Keratinocyte (primary cell): Measurements from ENCODE around the gene JAKMIP2. TPM values are rescaled to one million over a fixed set of nuclear protein-coding genes. Genes with fewer than 3 reads are reported as not detected.

ENCODE experiments used
- DNase-seq: peaks from one replicate; pipeline ENCODE4 v3.0.0-alpha.2; 2011; ENCODE audit warnings: low read depth, missing footprints, low spot score
- FAIRE-seq: peaks from 2 replicates; lab custom pipeline; 2011; peaks lifted over from hg19 to GRCh38; lab: Jason Lieb, UNC
- H2AFZ ChIP-seq: 2 replicates; pipeline ENCODE4 v1.6.0; 2012; ENCODE audit warnings: low read length, control low read depth, inconsistent platforms; ENCODE audit not compliant: control insufficient read depth
- H3K27ac ChIP-seq: 2 replicates; pipeline ENCODE4 v1.5.1; 2011; ENCODE audit warnings: low read length; ENCODE audit not compliant: control insufficient read depth, insufficient read depth
- H3K27me3 ChIP-seq: 3 replicates; pipeline ENCODE4 v1.6.0; 2011; ENCODE audit warnings: low read length; ENCODE audit not compliant: control insufficient read depth, insufficient read depth; ENCODE audit errors: extremely low read depth
- H3K36me3 ChIP-seq, 2 experiments: 2 replicates in 1 of 2; 3 replicates in 1 of 2; pipeline ENCODE4 v1.5.1; 2011; ENCODE audit warnings: low read length in 2 of 2, mild to moderate bottlenecking in 1 of 2; ENCODE audit not compliant: control insufficient read depth in 2 of 2, insufficient read depth in 2 of 2; ENCODE audit errors: extremely low read depth in 1 of 2
- H3K4me1 ChIP-seq: 3 replicates; pipeline ENCODE4 v1.5.1; 2011; ENCODE audit warnings: low read length; ENCODE audit not compliant: control insufficient read depth, insufficient read depth; ENCODE audit errors: extremely low read depth
- H3K4me2 ChIP-seq: 3 replicates; pipeline ENCODE4 v1.6.0; 2011; ENCODE audit warnings: low read depth, low read length; ENCODE audit not compliant: control insufficient read depth, insufficient read depth; ENCODE audit errors: extremely low read depth
- H3K4me3 ChIP-seq, 3 experiments: fragments of 200-600 bp in 1 of 3; sonication (generic) in 1 of 3; 2 replicates in 2 of 3; 3 replicates in 1 of 3; pipeline ENCODE4 v1.5.1; 2011 to 2016; ENCODE audit warnings: low read length in 3 of 3, mild to moderate bottlenecking in 3 of 3, control low read depth in 2 of 3, inconsistent platforms in 1 of 3, low read depth in 1 of 3, mixed read lengths in 1 of 3, mixed run types in 1 of 3, moderate library complexity in 1 of 3; ENCODE audit not compliant: control insufficient read depth in 2 of 3, insufficient read depth in 2 of 3; ENCODE audit errors: extremely low read depth in 1 of 3
- H3K79me2 ChIP-seq: 2 replicates; pipeline ENCODE4 v1.6.0; 2012; ENCODE audit warnings: low read length; ENCODE audit not compliant: control insufficient read depth, insufficient read depth
- H3K9ac ChIP-seq: 3 replicates; pipeline ENCODE4 v1.6.0; 2011; ENCODE audit warnings: low read length; ENCODE audit not compliant: control insufficient read depth, insufficient read depth; ENCODE audit errors: extremely low read depth
- H3K9me1 ChIP-seq: 3 replicates; pipeline ENCODE4 v1.6.0; 2011; ENCODE audit warnings: low read length; ENCODE audit not compliant: control insufficient read depth, insufficient read depth; ENCODE audit errors: extremely low read depth
- H3K9me3 ChIP-seq: 2 replicates; pipeline ENCODE4 v1.5.1; 2012; ENCODE audit warnings: low read depth, low read length; ENCODE audit not compliant: control insufficient read depth
- H4K20me1 ChIP-seq: 3 replicates; pipeline ENCODE4 v1.6.0; 2011; ENCODE audit warnings: low read length; ENCODE audit not compliant: control insufficient read depth, insufficient read depth; ENCODE audit errors: extremely low read depth
- EZH2 ChIP-seq: IDR thresholded peaks from one replicate; pipeline ENCODE4 v1.6.1; 2012; ENCODE audit warnings: inconsistent platforms, mild to moderate bottlenecking, low read length, moderate library complexity
- dilution Hi-C: fragments of 300-500 bp; cut with MboI; formaldehyde crosslinking; loops from one replicate; pipeline ENCODE4 v1.7.0; 2020; ENCODE audit warnings: low sequenced_read_pairs; ENCODE audit not compliant: extremely low pct_ligation_motif_present
- polyA plus RNA-seq, 5 experiments: library from polyadenylated mRNA; depleted of rRNA in 3 of 5; stranded (reverse) in 3 of 5; stranded (forward) in 1 of 5; unstranded in 1 of 5; fragments of >200 nt; gene quantifications; 1 replicate in 1 of 5; 2 replicates in 3 of 5; 3 replicates in 1 of 5; pipeline versions ENCODE4 v1.2.1 to v1.2.3, GENCODE V29; 2011 to 2012; ENCODE audit warnings: missing spikeins in 2 of 5, low read depth in 1 of 5, low replicate concordance in 1 of 5
- TF ChIP-seq, protein P1 (sequence below), 3 experiments: IDR thresholded peaks in 1 of 3; conservative IDR thresholded peaks in 1 of 3; optimal IDR thresholded peaks in 1 of 3; 2 replicates in 2 of 3; 3 replicates in 1 of 3; pipeline versions ENCODE3 to v1.5.1; 2011; ENCODE audit warnings: low read length in 3 of 3, mild to moderate bottlenecking in 3 of 3, moderate library complexity in 2 of 3, control low read depth in 1 of 3, inconsistent platforms in 1 of 3; ENCODE audit not compliant: insufficient read depth in 2 of 3; ENCODE audit errors: extremely low read depth in 1 of 3

Gene JAKMIP2
- polyA plus RNA-seq, 1 donor (not counting 4 experiments of a cell fraction or from before 2014, with no cell fraction given) = not detected

DNA sequence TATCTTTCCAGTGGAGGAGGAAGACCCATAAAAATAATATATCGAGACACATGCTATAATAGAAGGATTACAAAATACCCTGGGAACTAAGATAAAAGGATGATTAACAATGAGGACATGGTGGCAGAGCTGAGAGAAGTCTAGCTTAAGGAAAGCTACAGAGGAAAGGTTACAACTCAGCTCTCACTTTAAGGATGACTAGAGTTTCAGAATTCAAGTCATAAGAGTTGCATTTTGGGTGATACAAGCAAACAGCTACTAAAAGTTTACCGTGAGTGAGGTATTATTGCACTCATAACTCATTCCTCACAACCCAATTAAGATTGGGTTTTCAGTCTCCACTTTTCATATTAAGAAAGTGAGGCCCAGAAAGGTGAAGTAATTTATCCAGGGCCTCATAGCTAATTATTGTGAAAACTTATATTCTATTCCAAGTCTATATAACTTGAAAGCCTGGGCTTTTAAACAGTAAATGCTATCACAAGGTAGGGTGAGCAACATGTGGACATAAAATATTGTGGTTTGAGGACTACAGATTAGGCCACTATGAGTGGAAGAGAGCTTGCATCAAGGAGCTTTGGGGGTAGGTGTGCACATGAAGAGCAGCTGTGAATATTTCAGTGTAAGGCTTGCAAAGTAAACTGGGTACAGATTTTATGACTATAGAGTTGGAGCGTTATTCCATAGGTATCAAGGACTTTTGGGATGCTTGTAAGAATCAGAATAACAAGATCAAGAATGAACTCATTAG lies 28.0 kb downstream of the JAKMIP2 start:
- Histone ChIP-seq H3K36me3 (no peaks in the 10 kb centered on the region), H3K4me3 (no peak overlapping the region), H3K4me1 (no peaks in the 10 kb centered on the region), H3K27me3 (no peaks in the 10 kb centered on the region), H3K79me2 (no peaks in the 10 kb centered on the region), H3K4me2 (no peak overlapping the region), H3K9me1 (no peaks in the 10 kb centered on the region), H4K20me1 (no peaks in the 10 kb centered on the region), H3K9me3 (no peaks in the 10 kb centered on the region), H3K9ac (no peak overlapping the region), H2AFZ (no peak overlapping the region), H3K27ac (no peak overlapping the region)
- FAIRE-seq = no peak
- dilution Hi-C loops = no loop called here
- DNase-seq = no peak
- TF ChIP-seq, protein P1, sequence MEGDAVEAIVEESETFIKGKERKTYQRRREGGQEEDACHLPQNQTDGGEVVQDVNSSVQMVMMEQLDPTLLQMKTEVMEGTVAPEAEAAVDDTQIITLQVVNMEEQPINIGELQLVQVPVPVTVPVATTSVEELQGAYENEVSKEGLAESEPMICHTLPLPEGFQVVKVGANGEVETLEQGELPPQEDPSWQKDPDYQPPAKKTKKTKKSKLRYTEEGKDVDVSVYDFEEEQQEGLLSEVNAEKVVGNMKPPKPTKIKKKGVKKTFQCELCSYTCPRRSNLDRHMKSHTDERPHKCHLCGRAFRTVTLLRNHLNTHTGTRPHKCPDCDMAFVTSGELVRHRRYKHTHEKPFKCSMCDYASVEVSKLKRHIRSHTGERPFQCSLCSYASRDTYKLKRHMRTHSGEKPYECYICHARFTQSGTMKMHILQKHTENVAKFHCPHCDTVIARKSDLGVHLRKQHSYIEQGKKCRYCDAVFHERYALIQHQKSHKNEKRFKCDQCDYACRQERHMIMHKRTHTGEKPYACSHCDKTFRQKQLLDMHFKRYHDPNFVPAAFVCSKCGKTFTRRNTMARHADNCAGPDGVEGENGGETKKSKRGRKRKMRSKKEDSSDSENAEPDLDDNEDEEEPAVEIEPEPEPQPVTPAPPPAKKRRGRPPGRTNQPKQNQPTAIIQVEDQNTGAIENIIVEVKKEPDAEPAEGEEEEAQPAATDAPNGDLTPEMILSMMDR (optimal IDR thresholded peaks at IDR 0.05 in 1 of 3, IDR thresholded peaks at IDR 0.05 in 1 of 3, conservative IDR thresholded peaks at IDR 0.05 in 1 of 3; ENCODE audit: extremely low read depth in 1 of 3, insufficient read depth in 2 of 3, low read length in 3 of 3) = no peak
- no peak for TF ChIP-seq EZH2

DNA sequence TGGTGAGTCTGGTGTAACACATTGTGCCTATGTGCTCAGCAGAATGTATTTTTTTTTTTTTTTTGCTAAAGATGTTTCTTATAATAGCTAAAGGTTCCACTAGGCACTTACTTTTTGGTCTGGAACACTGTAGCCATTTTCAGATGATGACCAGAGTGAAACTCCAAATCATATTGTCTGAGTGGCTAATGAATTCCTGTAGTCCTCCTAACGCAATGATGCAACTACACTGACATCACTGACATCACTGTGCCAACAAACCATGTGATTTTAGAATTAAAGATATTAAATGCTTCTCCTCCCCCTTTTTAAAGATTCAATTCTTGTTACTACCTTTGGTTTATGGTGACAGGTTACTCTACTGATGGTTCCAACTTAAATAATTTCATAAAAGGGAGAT lies 28.8 kb downstream of the JAKMIP2 start:
- no peak for FAIRE-seq
- Histone ChIP-seq H2AFZ (no peak overlapping the region), H3K27ac (no peak overlapping the region), H3K36me3 (no peaks in the 10 kb centered on the region), H3K4me2 (no peak overlapping the region), H3K9me3 (no peaks in the 10 kb centered on the region), H3K79me2 (no peaks in the 10 kb centered on the region), H4K20me1 (no peaks in the 10 kb centered on the region), H3K4me3 (no peak overlapping the region), H3K4me1 (no peaks in the 10 kb centered on the region), H3K9me1 (no peaks in the 10 kb centered on the region), H3K9ac (no peak overlapping the region), H3K27me3 (no peaks in the 10 kb centered on the region)
- DNase-seq = no peak
- dilution Hi-C loops = no loop called here
- TF ChIP-seq EZH2 = no peak
- TF ChIP-seq, protein P1 (optimal IDR thresholded peaks at IDR 0.05 in 1 of 3, IDR thresholded peaks at IDR 0.05 in 1 of 3, conservative IDR thresholded peaks at IDR 0.05 in 1 of 3; ENCODE audit: extremely low read depth in 1 of 3, insufficient read depth in 2 of 3, low read length in 3 of 3) = no peak
